ENCODE results near the gene TBX3. TPM values are rescaled to one million over a fixed set of nuclear protein-coding genes. Genes with fewer than 3 reads are reported as not detected.

Gene TBX3
- total and polyA plus RNA-seq, 2 donors (not counting 3 experiments of a cell fraction or from before 2014, with no cell fraction given), result 0.52 to 2.0 TPM

- Histone ChIP-seq H4K20me1 (replicated peaks; ENCODE audit: control insufficient read depth, extremely low read depth, insufficient read depth, low read length) (no peaks in the 10 kb centered on the region), H3K9me1 (replicated peaks; ENCODE audit: control insufficient read depth, extremely low read depth, insufficient read depth, low read length) (no peaks in the 10 kb centered on the region), H3K79me2 (ENCODE audit: control insufficient read depth, insufficient read depth, low read length) (no peaks in the 10 kb centered on the region), H3K4me1 (ENCODE audit: control insufficient read depth, extremely low read depth, insufficient read depth, low read length) (no peaks in the 10 kb centered on the region), H2AFZ (ENCODE audit: low read depth, low read length) (no peak overlapping the region), H3K4me2 (ENCODE audit: insufficient read depth, low read length) (no peak overlapping the region), H3K9me3 (replicated peaks; ENCODE audit: control insufficient read depth, insufficient read depth, low read length) (no peaks in the 10 kb centered on the region), H3K27me3 (ENCODE audit: control insufficient read depth in 2 of 2, insufficient read depth in 2 of 2, low read length in 2 of 2) (no peaks in the 10 kb centered on the region), H3K4me3 (replicated peaks in 1 of 3; ENCODE audit: insufficient read depth in 1 of 3, low read depth in 1 of 3, low read length in 3 of 3) (no peak overlapping the region), H3K27ac (ENCODE audit: insufficient read depth, low read depth, low read length) (no peak overlapping the region), H3K9ac (replicated peaks; ENCODE audit: extremely low read depth, insufficient read depth, low read length) (no peak overlapping the region), H3K36me3 (ENCODE audit: control insufficient read depth in 2 of 2, extremely low read depth in 1 of 2, insufficient read depth in 2 of 2, low read length in 2 of 2) (no peaks in the 10 kb centered on the region)
- DNase-seq (ENCODE audit: low read depth, low spot score) (no peak), FAIRE-seq (no peak)
- POLR2A ChIA-PET, result no interaction called here
- CTCF ChIA-PET, result interaction anchor here (1.6 to 1.8 kb wide), 2 partner anchors 9 to 1260 kb away, joined by 5 to 6 read pairs; no protein-coding TSS in a partner anchor
- BruUV-seq (replicated peaks), result no TSS peak
- dilution Hi-C loops (cut with MboI; ENCODE audit: extremely low pct_ligation_motif_present, low sequenced_read_pairs) (no loop called here), intact Hi-C loops (cut with micrococcal nuclease) (no loop called here)
- no peak for TF ChIP-seq EZH2 (IDR thresholded peaks at IDR 0.05; ENCODE audit: borderline replicate concordance, low read depth, low read length, severe bottlenecking)
These were observed 26.4 kb downstream of the TBX3 start for GRCh38 chr12:114657597-114657920.

- Histone ChIP-seq H2AFZ (ENCODE audit: low read depth, low read length) (no peak overlapping the region), H3K27me3 (ENCODE audit: control insufficient read depth in 2 of 2, insufficient read depth in 2 of 2, low read length in 2 of 2) (no peaks in the 10 kb centered on the region), H3K79me2 (ENCODE audit: control insufficient read depth, insufficient read depth, low read length) (no peaks in the 10 kb centered on the region), H3K4me3 (replicated peaks in 1 of 3; ENCODE audit: insufficient read depth in 1 of 3, low read depth in 1 of 3, low read length in 3 of 3) (no peak overlapping the region), H3K27ac (ENCODE audit: insufficient read depth, low read depth, low read length) (no peak overlapping the region), H3K9ac (replicated peaks; ENCODE audit: extremely low read depth, insufficient read depth, low read length) (no peak overlapping the region), H4K20me1 (replicated peaks; ENCODE audit: control insufficient read depth, extremely low read depth, insufficient read depth, low read length) (no peaks in the 10 kb centered on the region), H3K4me1 (ENCODE audit: control insufficient read depth, extremely low read depth, insufficient read depth, low read length) (no peaks in the 10 kb centered on the region), H3K4me2 (ENCODE audit: insufficient read depth, low read length) (no peak overlapping the region), H3K36me3 (ENCODE audit: control insufficient read depth in 2 of 2, extremely low read depth in 1 of 2, insufficient read depth in 2 of 2, low read length in 2 of 2) (no peaks in the 10 kb centered on the region), H3K9me3 (replicated peaks; ENCODE audit: control insufficient read depth, insufficient read depth, low read length) (no peaks in the 10 kb centered on the region), H3K9me1 (replicated peaks; ENCODE audit: control insufficient read depth, extremely low read depth, insufficient read depth, low read length) (no peaks in the 10 kb centered on the region)
- DNase-seq (ENCODE audit: low read depth, low spot score) (no peak), FAIRE-seq (no peak)
- TF ChIP-seq MYC (IDR thresholded peaks at IDR 0.05; ENCODE audit: low read depth, low read length), result no peak
- TF ChIP-seq FOS (IDR thresholded peaks at IDR 0.05; ENCODE audit: borderline replicate concordance, insufficient read depth, low read length), result no peak
- no peak for TF ChIP-seq GATA2 (IDR thresholded peaks at IDR 0.05; ENCODE audit: insufficient read depth, insufficient read length, low read depth, low read length)
- TF ChIP-seq EZH2 (IDR thresholded peaks at IDR 0.05; ENCODE audit: borderline replicate concordance, low read depth, low read length, severe bottlenecking), result no peak
- no peak for TF ChIP-seq JUN (IDR thresholded peaks at IDR 0.05; ENCODE audit: borderline replicate concordance, insufficient read depth, insufficient read length, low read depth)
- TF ChIP-seq, protein P1, sequence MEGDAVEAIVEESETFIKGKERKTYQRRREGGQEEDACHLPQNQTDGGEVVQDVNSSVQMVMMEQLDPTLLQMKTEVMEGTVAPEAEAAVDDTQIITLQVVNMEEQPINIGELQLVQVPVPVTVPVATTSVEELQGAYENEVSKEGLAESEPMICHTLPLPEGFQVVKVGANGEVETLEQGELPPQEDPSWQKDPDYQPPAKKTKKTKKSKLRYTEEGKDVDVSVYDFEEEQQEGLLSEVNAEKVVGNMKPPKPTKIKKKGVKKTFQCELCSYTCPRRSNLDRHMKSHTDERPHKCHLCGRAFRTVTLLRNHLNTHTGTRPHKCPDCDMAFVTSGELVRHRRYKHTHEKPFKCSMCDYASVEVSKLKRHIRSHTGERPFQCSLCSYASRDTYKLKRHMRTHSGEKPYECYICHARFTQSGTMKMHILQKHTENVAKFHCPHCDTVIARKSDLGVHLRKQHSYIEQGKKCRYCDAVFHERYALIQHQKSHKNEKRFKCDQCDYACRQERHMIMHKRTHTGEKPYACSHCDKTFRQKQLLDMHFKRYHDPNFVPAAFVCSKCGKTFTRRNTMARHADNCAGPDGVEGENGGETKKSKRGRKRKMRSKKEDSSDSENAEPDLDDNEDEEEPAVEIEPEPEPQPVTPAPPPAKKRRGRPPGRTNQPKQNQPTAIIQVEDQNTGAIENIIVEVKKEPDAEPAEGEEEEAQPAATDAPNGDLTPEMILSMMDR (IDR thresholded peaks at IDR 0.05; ENCODE audit: extremely low read depth in 1 of 2, insufficient read depth in 1 of 2, low read depth in 1 of 2, low read length in 2 of 2), result no peak
- TF ChIP-seq POLR2AphosphoS5 (IDR thresholded peaks at IDR 0.05; ENCODE audit: insufficient read depth, low read depth, low read length), result no peak
- TF ChIP-seq MAX (IDR thresholded peaks at IDR 0.05; ENCODE audit: insufficient read depth, insufficient read length), result no peak
- no peak for TF ChIP-seq POLR2A (IDR thresholded peaks at IDR 0.05; ENCODE audit: low read depth, low read length)
- ChIA-PET CTCF (interaction anchor here (0.8 to 1.8 kb wide), 4 partner anchors 9 to 1261 kb away, joined by 3 to 9 read pairs (median 6); no protein-coding TSS in a partner anchor), POLR2A (no interaction called here)
- dilution Hi-C loops (cut with MboI; ENCODE audit: extremely low pct_ligation_motif_present, low sequenced_read_pairs), result no loop called here
- intact Hi-C loops (cut with micrococcal nuclease), result no loop called here
- BruUV-seq (replicated peaks), result no TSS peak
These were observed 26.9 kb downstream of the TBX3 start for GRCh38 chr12:114656906-114657596.

All from endothelial cell of umbilical vein (primary cell).